DMS 273 (cell line): ENCODE results near the gene SUSD6.
"Not testable (repeated sequence)": the region's sequence is repeated elsewhere in the genome, so short reads cannot be mapped to it uniquely, and the experiment has no call there.

ENCODE experiments used
- DNase-seq: peaks from one replicate; lab custom pipeline; 2025; ENCODE audit not compliant: unreplicated experiment; lab: John Stamatoyannopoulos, UW

Gene SUSD6

GRCh38 chr14:69587389-69587788 lies 24.0 kb upstream of the SUSD6 start:
- no peak for DNase-seq

GRCh38 chr14:69591317-69591716 lies 20.1 kb upstream of the SUSD6 start:
- peak; percentile 22 for DNase-seq

GRCh38 chr14:69593018-69593677 lies 18.2 kb upstream of the SUSD6 start:
- DNase-seq, result peak; percentile 96

GRCh38 chr14:69594846-69595245 lies 16.6 kb upstream of the SUSD6 start:
- no peak for DNase-seq

GRCh38 chr14:69595336-69595735 lies 16.1 kb upstream of the SUSD6 start:
- no peak for DNase-seq

DNA sequence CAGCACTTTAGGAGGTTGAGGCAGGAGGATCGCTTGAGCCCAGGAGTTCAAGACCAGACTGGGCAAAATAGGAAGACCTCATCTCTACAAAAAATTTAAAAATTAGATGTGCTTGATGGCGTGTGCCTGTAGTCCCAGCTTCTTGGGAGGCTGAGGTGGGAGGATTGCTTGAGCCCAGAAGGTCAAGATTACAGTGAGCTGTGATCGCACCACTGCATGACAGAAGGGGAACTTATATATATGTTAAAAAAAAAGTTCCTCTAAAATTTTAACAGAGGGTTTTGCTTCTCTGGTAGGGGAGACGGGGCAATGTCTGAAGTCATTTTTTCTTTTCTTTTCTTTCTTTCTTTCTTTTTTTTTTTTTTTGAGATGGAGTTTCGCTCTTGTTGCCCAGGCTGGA lies 12.0 kb upstream of the SUSD6 start:
- DNase-seq, result not testable (repeated sequence)

DNA sequence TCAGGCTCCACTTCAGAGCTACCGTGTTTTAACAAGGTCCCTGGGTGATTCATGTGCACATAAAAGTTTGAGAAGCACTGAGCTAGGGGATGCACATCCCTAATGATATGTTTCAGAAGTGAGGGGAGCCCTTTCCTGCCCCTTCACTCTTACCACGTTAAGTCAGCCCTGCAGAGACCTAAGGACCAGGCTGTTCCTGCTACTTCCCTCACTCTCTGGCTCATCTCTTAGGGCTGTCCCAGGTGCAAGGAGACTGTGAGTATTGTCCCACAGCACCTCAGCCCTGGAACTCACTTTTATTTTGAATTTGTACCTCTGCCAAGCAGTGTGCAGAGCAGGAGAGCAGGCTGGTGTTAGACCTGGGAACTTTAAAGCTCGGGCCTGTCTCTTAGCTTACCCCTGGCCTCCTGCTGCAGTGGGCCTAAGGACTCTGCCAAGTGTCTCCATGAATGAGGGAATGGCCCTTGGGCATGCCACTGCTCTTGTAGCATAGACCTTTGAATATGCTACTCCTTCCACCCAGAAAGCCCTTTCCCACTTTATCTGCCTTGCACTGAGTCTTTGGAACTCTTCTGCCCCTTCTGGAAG lies 11.0 kb upstream of the SUSD6 start:
- DNase-seq, result no peak

DNA sequence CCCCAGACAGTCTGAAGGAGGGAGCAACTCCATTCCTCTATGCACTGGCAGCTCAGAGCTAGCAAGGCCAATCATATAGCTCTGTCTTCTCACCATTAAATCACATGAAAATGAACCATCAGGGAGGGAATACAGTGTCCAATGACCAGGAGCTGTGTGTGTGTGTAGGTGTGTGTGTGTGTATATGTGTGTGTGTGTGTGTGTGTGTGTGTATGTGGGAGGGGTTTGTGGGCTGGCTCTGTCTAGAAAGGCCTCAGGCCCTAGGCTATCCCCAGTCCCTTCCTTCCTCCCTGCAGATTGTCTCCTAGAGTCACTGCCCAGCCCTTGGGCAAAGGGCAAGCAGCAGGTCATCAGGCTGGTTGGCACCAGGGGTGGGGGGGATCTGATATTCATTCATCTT lies 5.7 kb upstream of the SUSD6 start:
- no peak for DNase-seq

DNA sequence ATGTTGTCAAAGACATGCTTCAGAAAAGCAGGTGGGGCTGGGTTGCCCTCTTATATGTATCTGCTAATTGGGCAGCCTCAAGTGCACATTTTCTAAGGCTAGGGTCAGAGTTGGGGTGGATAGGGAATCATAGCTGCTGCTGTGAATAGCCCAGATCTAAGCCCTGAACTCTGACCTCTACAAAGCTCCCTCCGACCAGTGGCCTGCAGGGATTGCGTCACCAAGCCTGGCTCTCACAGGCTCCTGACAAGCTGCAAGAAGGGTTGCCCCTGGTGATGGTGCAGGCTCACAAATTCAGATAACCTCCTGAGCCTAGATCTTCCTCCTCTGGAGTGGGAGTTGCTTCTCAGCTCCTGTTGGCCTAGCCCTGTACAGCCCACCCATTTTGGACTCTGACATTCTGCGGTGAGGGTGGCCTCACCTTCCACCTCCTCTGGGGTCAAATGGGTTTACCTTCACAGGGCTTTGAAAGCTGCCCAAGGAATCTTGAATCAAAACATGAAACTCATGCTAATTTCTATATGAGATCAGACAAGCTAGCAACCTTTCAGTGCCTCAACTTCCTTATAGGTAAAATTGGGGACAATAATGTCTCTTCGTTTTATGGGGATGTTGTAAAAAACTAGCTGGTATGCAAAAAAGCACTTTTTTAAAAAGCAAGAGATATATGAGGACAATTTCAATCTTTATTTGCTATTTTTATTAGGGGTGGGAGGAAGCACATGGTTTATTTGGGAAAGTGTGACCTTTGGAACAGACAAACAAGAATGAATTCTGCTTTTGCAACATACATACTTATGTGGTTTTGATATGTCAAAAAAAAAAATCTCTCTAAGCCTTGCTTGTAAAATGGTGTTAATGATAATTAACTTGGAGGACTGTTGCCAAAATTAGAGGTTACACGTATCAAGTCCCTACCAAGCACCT lies 4.9 kb upstream of the SUSD6 start:
- DNase-seq, result no peak

DNA sequence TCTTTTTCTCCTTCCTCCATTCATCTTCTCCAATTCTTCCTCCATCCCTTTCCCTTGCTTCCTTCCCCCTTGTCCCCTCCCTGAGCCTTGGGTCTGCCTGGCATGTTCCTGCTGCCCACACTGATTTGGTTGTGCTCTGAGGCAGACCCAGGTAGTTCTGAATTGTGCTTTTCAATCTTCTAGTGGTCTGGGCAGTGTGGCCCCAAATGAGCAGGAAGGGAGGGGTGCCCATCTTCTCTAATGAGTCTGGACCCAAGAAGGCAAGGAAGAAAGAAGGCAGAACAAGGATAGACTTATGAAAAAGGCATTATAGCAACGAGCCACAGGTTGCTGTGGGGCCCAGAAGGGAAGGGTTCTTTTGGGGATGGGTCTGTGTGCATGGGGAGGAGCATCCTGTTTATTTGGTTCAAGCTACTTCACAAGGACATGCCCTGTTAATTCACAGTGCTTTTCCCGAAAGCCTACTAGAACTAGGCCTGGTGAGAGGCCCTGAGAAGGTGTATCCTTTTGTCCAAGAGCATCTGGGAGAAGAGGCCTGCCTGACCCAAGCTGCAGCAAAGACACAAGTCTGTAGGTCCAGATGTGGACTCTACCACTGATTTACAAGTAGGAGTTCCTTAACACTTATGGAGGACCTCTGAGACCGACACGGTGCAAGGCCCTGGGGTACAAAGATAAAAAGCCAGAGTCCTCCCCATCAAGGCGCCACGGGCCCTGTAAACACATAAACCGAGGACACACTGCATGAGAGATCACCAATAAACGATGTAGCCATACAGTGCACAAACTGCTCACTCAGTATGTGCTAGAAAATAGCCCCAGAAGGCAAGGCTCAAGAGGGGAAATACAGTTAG lies 1.1 kb upstream of the SUSD6 start:
- DNase-seq, result peak; percentile 48

- DNase-seq, result peak; percentile 75
Observed at GRCh38 chr14:69610874-69611171, 573 bp upstream of the SUSD6 start.

DNA sequence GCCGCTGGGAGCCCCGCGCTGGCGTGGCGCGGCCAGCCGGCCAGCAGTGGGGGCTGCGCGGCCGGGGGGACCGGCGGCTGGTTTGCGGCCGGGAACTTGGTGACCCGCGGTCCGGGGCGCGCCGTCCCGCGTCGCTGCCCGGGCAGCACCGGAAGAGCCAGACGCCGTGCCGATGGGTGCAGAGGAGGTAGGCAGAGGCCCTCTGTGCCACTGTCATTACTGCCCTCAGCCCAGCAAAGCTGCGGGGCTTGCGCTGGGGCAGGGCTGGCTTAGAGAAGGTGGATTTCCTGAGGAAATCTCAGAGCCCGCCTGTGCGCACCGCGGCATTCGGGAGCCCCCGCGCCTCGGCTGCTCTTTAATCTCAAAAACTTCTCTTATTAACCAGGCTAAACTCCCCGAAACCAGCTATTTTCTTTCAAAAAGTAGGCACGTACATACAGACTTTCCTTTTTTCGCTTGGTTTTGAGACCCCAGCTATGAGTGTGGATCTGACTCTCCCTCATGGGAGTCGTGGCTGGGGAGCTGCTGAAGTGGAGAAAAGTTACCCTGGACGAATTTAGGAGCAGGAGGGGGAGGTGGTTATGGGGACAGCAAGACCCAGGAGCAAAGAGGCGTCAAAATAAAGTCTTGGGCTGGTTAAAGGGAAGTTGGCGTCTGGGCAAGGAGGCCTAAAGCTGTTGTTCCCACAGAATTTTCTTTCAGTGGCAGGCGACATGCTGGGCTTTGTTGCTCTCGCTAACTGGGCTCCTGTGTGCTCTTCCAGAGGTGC lies 802 bp downstream of the SUSD6 start:
- DNase-seq, result peak; percentile 74

DNA sequence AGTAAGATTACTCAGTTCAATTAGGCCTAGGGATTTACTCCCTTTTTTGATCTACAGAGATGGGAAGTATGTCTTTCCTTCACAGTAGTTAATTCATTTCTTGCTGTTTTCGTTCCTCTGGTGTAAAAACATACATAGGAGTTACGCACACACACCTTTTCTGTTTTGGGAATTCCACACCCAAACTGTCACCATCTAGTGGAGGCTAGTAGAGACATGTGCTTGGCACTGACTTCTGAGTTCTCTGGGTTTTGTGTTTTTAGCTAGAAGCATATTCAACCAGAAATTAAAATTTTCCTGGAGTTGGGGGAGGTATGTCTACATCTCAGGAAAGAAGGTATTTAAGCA lies 1.4 kb downstream of the SUSD6 start:
- peak; percentile 65 for DNase-seq

GRCh38 chr14:69613312-69614073 lies 2.1 kb downstream of the SUSD6 start:
- no peak for DNase-seq

- DNase-seq, result no peak
Observed at GRCh38 chr14:69614592-69614991, 3.2 kb downstream of the SUSD6 start.

GRCh38 chr14:69615121-69615495 lies 3.7 kb downstream of the SUSD6 start:
- DNase-seq, result no peak

DNA sequence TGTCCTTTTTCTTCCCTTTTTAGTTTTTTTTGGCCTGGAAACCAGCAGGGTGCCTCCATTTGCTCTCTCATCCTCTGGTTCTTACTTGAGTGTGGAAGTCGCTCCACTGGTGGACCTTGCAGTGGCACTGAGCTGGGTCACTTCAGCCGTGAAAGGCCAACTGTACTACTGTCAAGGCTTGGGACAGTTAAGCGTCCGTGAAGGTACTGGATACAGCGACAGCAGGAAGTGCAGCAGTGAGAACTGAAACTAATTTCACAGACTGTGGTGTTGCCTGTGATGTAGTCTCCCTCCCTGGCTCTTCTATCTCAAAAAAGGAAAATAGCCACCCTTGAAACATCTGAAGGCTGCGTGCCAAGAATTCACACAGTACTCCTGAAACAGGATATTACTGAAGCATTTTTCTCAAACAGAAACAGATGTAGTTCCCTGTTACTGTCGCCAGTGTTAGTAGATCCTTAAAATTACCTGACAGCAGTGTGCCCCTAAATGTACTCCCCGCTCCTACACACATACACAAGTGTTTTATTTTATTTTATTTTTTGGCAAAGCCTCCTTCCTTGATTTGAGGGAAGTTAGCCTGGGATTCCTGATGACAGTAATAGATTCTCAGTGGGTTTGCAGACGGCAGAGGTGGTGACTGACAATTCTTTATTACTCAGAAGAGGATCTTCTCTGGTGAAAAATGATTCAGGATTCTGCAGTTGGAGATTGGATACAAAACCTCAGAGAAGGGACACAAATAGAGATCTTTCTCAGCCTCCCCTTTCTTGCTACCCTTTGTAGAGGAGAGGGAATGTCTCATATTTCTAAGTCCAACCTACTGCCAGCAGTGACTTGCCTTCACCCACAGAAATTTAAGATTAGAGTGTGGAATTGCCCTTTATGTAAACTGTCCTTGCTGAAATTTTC lies 4.4 kb downstream of the SUSD6 start:
- DNase-seq, result peak; percentile 78

GRCh38 chr14:69616408-69616773 lies 5.0 kb downstream of the SUSD6 start:
- no peak for DNase-seq

GRCh38 chr14:69617796-69618195 lies 6.4 kb downstream of the SUSD6 start:
- no peak for DNase-seq
